CD4-positive, alpha-beta memory T cell (primary cell): ENCODE measurements around the gene LGALS8. TPM values are rescaled to one million over a fixed set of nuclear protein-coding genes. Genes with fewer than 3 reads are reported as not detected.

Experiments used
- CTCF ChIA-PET: fragments of 350-600 bp; sonication (Branson Sonifier 250); formaldehyde crosslinking; loops from one replicate; lab custom pipeline; 2021; ENCODE audit warnings: inconsistent platforms; ENCODE audit not compliant: partially characterized antibody; lab: Charles Lee
- POLR2A ChIA-PET: fragments of 350-600 bp; sonication (Branson Sonifier 250); formaldehyde crosslinking; loops from one replicate; lab custom pipeline; 2021; ENCODE audit not compliant: partially characterized antibody; lab: Charles Lee
- DNase-seq, 5 donors: peaks; one replicate each; pipeline versions ENCODE4 v3.0.0 to v3.0.0-alpha.2; 2020 to 2022; ENCODE audit warnings: mixed read lengths in 1 of 5
- H3K27ac ChIP-seq: one replicate; pipeline ENCODE4 v1.7.0; 2013; ENCODE audit warnings: low read depth, low read length
- H3K27me3 ChIP-seq: 2 replicates; pipeline ENCODE4 v1.7.0; 2013; ENCODE audit warnings: mild to moderate bottlenecking, low read length, moderate library complexity; ENCODE audit not compliant: insufficient read depth
- H3K36me3 ChIP-seq: 2 replicates; pipeline ENCODE4 v1.7.0; 2013; ENCODE audit warnings: mild to moderate bottlenecking, low read length, moderate library complexity; ENCODE audit not compliant: insufficient read depth
- H3K4me1 ChIP-seq: 2 replicates; pipeline ENCODE4 v1.7.0; 2013; ENCODE audit warnings: mild to moderate bottlenecking, low read length, moderate library complexity; ENCODE audit not compliant: insufficient read depth
- H3K4me3 ChIP-seq, 2 donors: one replicate each; pipeline ENCODE4 v1.7.0; 2013; ENCODE audit warnings: low read length in 2 of 2, mild to moderate bottlenecking in 1 of 2
- H3K9me3 ChIP-seq, 2 donors: one replicate each; pipeline ENCODE4 v1.7.0; 2013; ENCODE audit warnings: low read length in 2 of 2, control low read depth in 1 of 2; ENCODE audit not compliant: control insufficient read depth in 1 of 2
- H3K27ac Mint-ChIP-seq, 7 donors: one replicate each; pipeline ENCODE4 v1.8.0; 2020 to 2021; ENCODE audit warnings: mixed read lengths in 7 of 7, mild to moderate bottlenecking in 6 of 7, inconsistent platforms in 3 of 7, moderate library complexity in 3 of 7
- H3K27me3 Mint-ChIP-seq, 2 donors: one replicate each; pipeline ENCODE4 v1.8.0; 2020 to 2021; ENCODE audit warnings: mixed read lengths in 2 of 2
- H3K36me3 Mint-ChIP-seq, 2 donors: one replicate each; pipeline ENCODE4 v1.8.0; 2020 to 2021; ENCODE audit warnings: mixed read lengths in 2 of 2, inconsistent platforms in 1 of 2, mild to moderate bottlenecking in 1 of 2
- H3K4me1 Mint-ChIP-seq, 4 donors: one replicate each; pipeline ENCODE4 v1.8.0; 2020 to 2021; ENCODE audit warnings: mixed read lengths in 4 of 4, mild to moderate bottlenecking in 1 of 4
- H3K4me3 Mint-ChIP-seq, 8 donors: one replicate each; pipeline ENCODE4 v1.8.0; 2020 to 2021; ENCODE audit warnings: mixed read lengths in 8 of 8, mild to moderate bottlenecking in 7 of 8, moderate library complexity in 6 of 8, inconsistent platforms in 3 of 8
- H3K9me3 Mint-ChIP-seq, 8 donors: one replicate each; pipeline ENCODE4 v1.8.0; 2020 to 2021; ENCODE audit warnings: mixed read lengths in 8 of 8, mild to moderate bottlenecking in 5 of 8, inconsistent platforms in 3 of 8, moderate library complexity in 1 of 8
- intact Hi-C: fragments of 100-400 bp; cut with micrococcal nuclease; formaldehyde crosslinking; loops from one replicate; pipeline ENCODE4 v1.15.1; 2023
- polyA plus RNA-seq, 2 donors: library from polyadenylated mRNA; unstranded; fragments of 300-500 nt; fragmentation: Illumina TruSeq; gene quantifications; one replicate each; pipeline ENCODE4 v1.2.3, GENCODE V29; 2021
- total RNA-seq, 2 experiments: library from RNA; stranded (reverse); gene quantifications; one replicate each; pipeline ENCODE4 v1.2.3, GENCODE V29; 2021

Gene LGALS8
- total and polyA plus RNA-seq, 4 experiments from 2014 or later = 46.8 to 196 (median 130) TPM

DNA sequence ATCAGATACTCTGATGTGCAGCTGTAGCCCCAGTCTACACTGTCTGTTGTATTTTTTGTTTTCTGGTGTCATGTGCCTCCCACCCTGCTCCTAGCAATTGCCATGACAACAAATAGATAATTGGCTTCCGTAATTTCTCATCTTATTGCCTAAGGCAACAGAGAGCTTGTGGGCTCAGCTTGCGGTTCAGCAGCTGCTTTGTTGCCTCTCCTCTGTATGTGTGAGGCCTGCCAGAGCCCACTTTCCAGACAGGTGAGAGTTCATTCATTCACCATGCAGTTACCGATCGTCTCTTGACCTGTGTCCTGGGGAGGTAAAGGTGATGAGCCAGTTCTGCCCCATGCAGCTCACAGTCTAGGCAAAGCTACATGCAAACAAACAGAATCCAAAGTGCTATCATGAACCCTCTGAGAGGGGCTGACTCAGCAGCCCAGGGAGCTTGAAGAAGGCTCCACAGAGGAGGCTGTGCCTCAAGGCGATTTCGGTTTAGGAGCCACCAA is 11.9 kb downstream of the LGALS8 start:
- no peaks in the 10 kb centered on the region for H3K9me3 ChIP-seq
- ChIA-PET POLR2A (interaction anchor here (12.9 kb wide), 1 partner anchor 18 kb away, joined by 82 read pairs; no protein-coding TSS in a partner anchor), CTCF (interaction anchor here (1.8 to 2.8 kb wide), 2 partner anchors 10 to 20 kb away, joined by 4 to 8 read pairs; no protein-coding TSS in a partner anchor)
- peaks cover 43 to 76% of the 10 kb centered on the region in 2 donors for H3K36me3 Mint-ChIP-seq
- no peaks in the 10 kb centered on the region for H3K27me3 Mint-ChIP-seq
- no peaks in the 10 kb centered on the region for H3K9me3 Mint-ChIP-seq
- H3K4me1 ChIP-seq = peaks cover 35% of the 10 kb centered on the region
- no peak overlapping the region for H3K4me3 ChIP-seq
- peaks cover 44% of the 10 kb centered on the region for H3K36me3 ChIP-seq
- peaks cover 24 to 53% (median 38%) of the 10 kb centered on the region in 4 donors for H3K4me1 Mint-ChIP-seq
- DNase-seq = no peak
- no peak overlapping the region for H3K4me3 Mint-ChIP-seq
- no peak overlapping the region for H3K27ac ChIP-seq
- intact Hi-C loops = loop anchor here (2.0 kb wide), 1 partner anchor 19 kb away; no protein-coding TSS in a partner anchor
- no peaks in the 10 kb centered on the region for H3K27me3 ChIP-seq
- H3K27ac Mint-ChIP-seq = peak overlapping the region in 5 of 7 donors; percentile 23 to 86 (median 79)

DNA sequence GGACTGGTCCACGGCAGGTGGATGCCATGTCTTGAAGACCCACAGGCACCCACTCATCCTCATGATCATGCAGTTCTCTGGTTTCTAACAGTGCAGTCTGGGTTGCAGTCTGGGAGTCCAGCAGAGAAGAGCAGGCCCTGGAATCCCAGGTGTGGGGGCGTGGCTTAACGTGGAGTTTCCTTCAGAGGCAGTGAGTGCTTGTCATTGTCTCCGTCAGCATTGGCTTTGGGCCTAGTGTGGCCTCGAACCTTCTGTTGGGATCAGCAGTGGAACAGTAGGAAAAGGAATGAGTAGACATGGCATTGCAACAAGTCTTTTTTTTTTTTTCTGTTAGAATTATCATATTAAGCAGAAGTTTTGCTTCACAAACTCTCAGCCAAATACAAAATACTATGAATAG is 12.8 kb downstream of the LGALS8 start:
- CTCF ChIA-PET = interaction anchor here (1.8 to 2.8 kb wide), 2 partner anchors 11 to 21 kb away, joined by 4 to 8 read pairs; no protein-coding TSS in a partner anchor
- peaks cover 19 to 46% (median 32%) of the 10 kb centered on the region in 4 donors for H3K4me1 Mint-ChIP-seq
- POLR2A ChIA-PET = interaction anchor here (0.6 to 1.1 kb wide), 2 partner anchors 12 to 18 kb away, joined by 4 to 6 read pairs; no protein-coding TSS in a partner anchor
- Histone ChIP-seq H3K4me3 (no peak overlapping the region), H3K27ac (no peak overlapping the region), H3K36me3 (peaks cover 50% of the 10 kb centered on the region), H3K27me3 (no peaks in the 10 kb centered on the region), H3K9me3 (no peaks in the 10 kb centered on the region), H3K4me1 (peaks cover 30% of the 10 kb centered on the region)
- no peak for DNase-seq
- H3K36me3 Mint-ChIP-seq = peaks cover 41 to 77% of the 10 kb centered on the region in 2 donors
- H3K9me3 Mint-ChIP-seq = no peaks in the 10 kb centered on the region
- H3K27ac Mint-ChIP-seq = peak overlapping the region in 6 of 7 donors; percentile 17 to 86 (median 52)
- intact Hi-C loops = no loop called here
- H3K27me3 Mint-ChIP-seq = no peaks in the 10 kb centered on the region
- H3K4me3 Mint-ChIP-seq = no peak overlapping the region

DNA sequence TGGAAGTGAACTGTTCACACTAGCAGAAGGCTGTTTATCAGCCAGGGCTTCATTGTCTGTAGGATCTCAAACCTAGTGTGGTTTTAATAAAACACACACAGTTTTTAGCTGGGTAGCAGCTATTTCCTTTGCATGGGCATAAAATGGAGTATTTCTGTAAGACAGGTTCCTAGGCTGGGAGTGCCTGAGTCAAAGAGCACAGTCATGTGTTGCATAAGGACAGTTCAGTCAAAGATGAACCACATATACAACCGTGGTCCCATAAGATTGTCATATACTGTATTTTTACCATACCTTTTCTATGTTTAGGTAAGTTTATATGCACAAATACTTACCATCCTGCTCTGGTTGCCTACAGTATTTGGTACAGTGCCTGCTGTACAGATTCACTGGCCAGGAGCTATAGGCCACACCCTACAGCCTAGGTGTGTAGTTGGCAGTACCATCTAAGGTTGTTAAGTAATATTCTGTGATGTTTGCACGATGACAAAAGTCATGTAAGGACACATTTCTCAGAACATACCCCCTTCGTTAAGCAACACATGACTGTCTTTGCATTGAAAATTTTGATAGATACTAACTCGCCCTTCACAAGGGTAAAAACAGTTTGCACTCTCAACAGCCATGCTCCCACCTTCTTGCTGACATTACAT is 17.2 kb downstream of the LGALS8 start:
- Mint-ChIP-seq H3K27me3 (no peaks in the 10 kb centered on the region), H3K4me3 (no peak overlapping the region), H3K4me1 (peaks cover 15 to 30% (median 23%) of the 10 kb centered on the region in 4 donors), H3K36me3 (peaks cover 66 to 91% of the 10 kb centered on the region in 2 donors), H3K9me3 (no peaks in the 10 kb centered on the region), H3K27ac (peak overlapping the region in 2 of 7 donors; percentile 22 to 55)
- Histone ChIP-seq H3K27me3 (no peaks in the 10 kb centered on the region), H3K9me3 (no peaks in the 10 kb centered on the region), H3K36me3 (peaks cover 81% of the 10 kb centered on the region), H3K4me3 (no peak overlapping the region), H3K4me1 (peaks cover 15% of the 10 kb centered on the region), H3K27ac (no peak overlapping the region)
- intact Hi-C loops = no loop called here
- POLR2A ChIA-PET = no interaction called here
- no peak for DNase-seq
- CTCF ChIA-PET = no interaction called here

DNA sequence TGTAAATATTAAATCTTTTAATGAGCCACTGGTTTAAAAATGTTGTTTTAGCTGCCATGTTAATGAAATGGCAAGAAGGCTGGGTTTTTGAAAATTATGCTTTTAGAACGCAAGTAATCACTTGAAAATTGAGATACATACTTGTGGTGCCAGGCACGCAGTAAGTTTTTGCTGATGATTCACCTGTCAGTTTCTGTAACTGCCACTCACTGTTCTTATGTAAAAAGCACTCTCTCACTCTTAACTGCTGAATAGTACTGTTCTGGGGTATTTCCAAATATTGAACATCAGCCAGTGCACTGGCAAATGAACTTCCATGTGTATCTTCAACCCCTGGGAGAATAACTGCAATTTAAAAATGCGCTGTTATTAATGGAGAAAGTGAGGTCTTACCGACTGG is 17.9 kb downstream of the LGALS8 start:
- POLR2A ChIA-PET = no interaction called here
- H3K27ac Mint-ChIP-seq = peak overlapping the region in 1 of 7 donors; percentile 35

DNA sequence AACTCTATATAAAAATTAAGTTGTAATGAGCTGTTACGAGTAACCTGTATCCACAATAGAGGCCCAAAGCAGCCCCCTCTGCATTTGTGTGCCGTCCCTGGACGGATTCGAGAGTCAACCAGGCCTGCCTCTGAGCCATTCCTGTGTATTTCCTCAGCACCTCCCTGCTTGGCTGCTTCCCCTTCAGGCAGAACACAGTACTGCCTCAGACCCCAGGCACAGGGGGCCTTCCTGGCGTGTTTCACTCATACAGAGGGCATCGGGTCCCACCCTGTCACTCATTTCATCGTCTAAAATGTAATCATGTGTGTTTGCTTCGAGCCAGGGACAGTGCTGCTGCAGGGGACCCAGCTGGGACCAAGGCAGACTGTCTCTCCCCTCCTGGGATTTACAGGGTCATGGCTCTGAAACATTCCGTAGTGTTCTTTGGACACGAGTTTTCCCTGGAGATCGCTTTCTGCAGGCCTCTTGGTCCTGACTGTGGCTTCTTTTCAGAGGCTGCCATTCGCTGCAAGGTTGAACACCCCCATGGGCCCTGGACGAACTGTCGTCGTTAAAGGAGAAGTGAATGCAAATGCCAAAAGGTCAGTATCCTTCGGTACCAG is 19.4 kb downstream of the LGALS8 start:
- POLR2A ChIA-PET = interaction anchor here (1.1 to 1.5 kb wide), 2 partner anchors 9 to 17 kb away, joined by 3 to 4 read pairs; no protein-coding TSS in a partner anchor
- Histone ChIP-seq H3K27ac (no peak overlapping the region), H3K4me3 (no peak overlapping the region), H3K36me3 (peaks cover 91% of the 10 kb centered on the region), H3K9me3 (no peaks in the 10 kb centered on the region), H3K27me3 (no peaks in the 10 kb centered on the region), H3K4me1 (peaks cover 21% of the 10 kb centered on the region)
- no peaks in the 10 kb centered on the region for H3K27me3 Mint-ChIP-seq
- no peaks in the 10 kb centered on the region for H3K9me3 Mint-ChIP-seq
- H3K4me3 Mint-ChIP-seq = peak overlapping the region in 1 of 8 donors; percentile 1
- intact Hi-C loops = no loop called here
- DNase-seq = no peak
- H3K4me1 Mint-ChIP-seq = peaks cover 21 to 33% (median 26%) of the 10 kb centered on the region in 4 donors
- peak overlapping the region in 5 of 7 donors; percentile 25 to 66 (median 65) for H3K27ac Mint-ChIP-seq
- peaks cover 83 to 96% of the 10 kb centered on the region in 2 donors for H3K36me3 Mint-ChIP-seq
- CTCF ChIA-PET = no interaction called here

More for the DNA sequence above, 17.9 kb downstream of the LGALS8 start:
- Histone ChIP-seq H3K4me3 (no peak overlapping the region), H3K27ac (no peak overlapping the region), H3K27me3 (no peaks in the 10 kb centered on the region), H3K4me1 (peaks cover 21% of the 10 kb centered on the region), H3K36me3 (peaks cover 84% of the 10 kb centered on the region), H3K9me3 (no peaks in the 10 kb centered on the region)
- Mint-ChIP-seq H3K4me3 (no peak overlapping the region), H3K9me3 (no peaks in the 10 kb centered on the region), H3K36me3 (peaks cover 73 to 90% of the 10 kb centered on the region in 2 donors), H3K4me1 (peaks cover 22 to 33% (median 27%) of the 10 kb centered on the region in 4 donors), H3K27me3 (no peaks in the 10 kb centered on the region)
- CTCF ChIA-PET = no interaction called here
- DNase-seq = no peak
- intact Hi-C loops = no loop called here

DNA sequence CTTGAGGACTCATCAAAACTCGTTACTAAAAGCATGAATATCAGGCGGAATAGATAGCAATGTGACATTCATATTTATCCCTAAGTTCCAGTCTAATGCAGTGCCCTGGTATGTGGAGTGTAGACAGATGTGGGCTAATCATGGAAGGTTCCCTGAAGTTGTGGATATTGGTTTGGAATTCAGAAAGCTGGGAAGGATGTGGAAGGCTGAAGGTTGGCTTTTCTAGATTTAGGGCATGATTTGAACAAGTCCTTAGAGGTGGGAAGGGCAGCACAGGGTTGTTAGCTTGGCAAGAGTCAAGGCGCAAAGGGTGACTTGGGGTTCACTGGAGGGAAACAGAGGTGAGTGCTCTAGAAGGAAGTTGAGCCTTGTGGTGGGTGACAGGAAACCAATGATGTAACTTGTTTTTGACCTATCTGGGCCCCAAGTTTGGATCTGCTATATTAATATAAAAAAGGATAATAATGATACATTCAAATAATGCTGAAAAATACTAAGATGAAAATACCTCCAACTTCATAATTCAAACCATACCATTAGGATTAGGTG is 21.9 kb downstream of the LGALS8 start:
- no peak overlapping the region for H3K4me3 ChIP-seq
- Mint-ChIP-seq H3K4me1 (peaks cover 21 to 33% (median 26%) of the 10 kb centered on the region in 4 donors), H3K9me3 (no peaks in the 10 kb centered on the region), H3K27ac (peak overlapping the region; percentile 55 to 93 (median 88)), H3K4me3 (peak overlapping the region in 5 of 8 donors; percentile 22 to 60 (median 37)), H3K27me3 (no peaks in the 10 kb centered on the region), H3K36me3 (peaks cover 79 to 92% of the 10 kb centered on the region in 2 donors)
- H3K36me3 ChIP-seq = peaks cover 89% of the 10 kb centered on the region
- CTCF ChIA-PET = interaction anchor here (1.0 to 1.3 kb wide), 2 partner anchors 28 to 58 kb away, joined by 3 read pairs; partner anchors contain the start of gene HEATR1
- no peaks in the 10 kb centered on the region for H3K9me3 ChIP-seq
- DNase-seq = peak in 2 of 5 donors; percentile 17 to 47
- H3K4me1 ChIP-seq = peaks cover 21% of the 10 kb centered on the region
- intact Hi-C loops = no loop called here
- H3K27ac ChIP-seq = no peak overlapping the region
- POLR2A ChIA-PET = interaction anchor here (0.9 to 4.0 kb wide), 2 partner anchors 10 to 21 kb away, joined by 3 to 18 read pairs; partner anchors contain the start of gene LGALS8
- no peaks in the 10 kb centered on the region for H3K27me3 ChIP-seq
